Panc1 (cell line): Measurements from ENCODE around the gene ZSWIM7. TPM values are rescaled to one million over a fixed set of nuclear protein-coding genes. Genes with fewer than 3 reads are reported as not detected.
A peak's percentile ranks its signal among the peaks of the same experiment; 100 is the strongest.

ENCODE experiments used
- ATAC-seq: fragments of 200-7000 bp; cut with Tn5 transposase; 2 replicates; pipeline ENCODE4 v1.9.1; 2020; ENCODE audit warnings: mild to moderate bottlenecking, moderate library complexity
- BruUV-seq: library from RNA; stranded (reverse); fragments of 400-500 nt; replicated peaks from 2 replicates; lab custom pipeline; 2021; lab: Mats Ljungman, UMichigan
- CTCF ChIA-PET: fragments of 300-600 bp; sonication (Branson Sonifier 250); formaldehyde crosslinking; loops from one replicate; lab custom pipeline; 2022; ENCODE audit warnings: antibody characterized with exemption; lab: Charles Lee
- POLR2A ChIA-PET: fragments of 300-600 bp; sonication (Branson Sonifier 250); formaldehyde crosslinking; loops from one replicate; lab custom pipeline; 2022; ENCODE audit warnings: antibody characterized with exemption; lab: Charles Lee
- DNase-seq: peaks from one replicate; pipeline ENCODE4 v3.0.0-alpha.2; 2010; ENCODE audit warnings: low read depth, low spot score
- H3K27ac ChIP-seq: 2 replicates; pipeline ENCODE4 v1.5.1; 2011; ENCODE audit warnings: mild to moderate bottlenecking, low read length, inconsistent platforms
- H3K27me3 ChIP-seq: fragments of 200-500 bp; sonication (Bioruptor generic); 2 replicates; pipeline ENCODE4 v1.6.0; 2014; ENCODE audit warnings: low read length, inconsistent platforms; ENCODE audit not compliant: control insufficient read depth, insufficient read depth
- H3K36me3 ChIP-seq: fragments of 200-500 bp; sonication (Bioruptor generic); 2 replicates; pipeline ENCODE4 v1.5.1; 2014; ENCODE audit warnings: inconsistent platforms, mild to moderate bottlenecking, low read length, moderate library complexity; ENCODE audit not compliant: control insufficient read depth, insufficient read depth
- H3K4me1 ChIP-seq: 2 replicates; pipeline ENCODE4 v1.5.1; 2011; ENCODE audit warnings: inconsistent platforms, mild to moderate bottlenecking, low read length, moderate library complexity; ENCODE audit not compliant: control insufficient read depth, insufficient read depth
- H3K4me3 ChIP-seq, 2 experiments: 2 replicates each; pipeline ENCODE4 v1.5.1; 2011 to 2012; ENCODE audit warnings: low read depth in 2 of 2, low read length in 2 of 2, mild to moderate bottlenecking in 2 of 2, inconsistent platforms in 1 of 2, moderate library complexity in 1 of 2
- H3K9me3 ChIP-seq: fragments of 200-500 bp; sonication (Bioruptor generic); 2 replicates; pipeline ENCODE4 v1.5.1; 2014; ENCODE audit warnings: low read depth, mild to moderate bottlenecking, inconsistent platforms, low read length, moderate library complexity; ENCODE audit not compliant: control insufficient read depth, insufficient read depth
- CTCF ChIP-seq: fragments of 450-650 bp; IDR thresholded peaks from 2 replicates; pipeline ENCODE4 v1.5.1; 2017; ENCODE audit warnings: mild to moderate bottlenecking
- POLR2AphosphoS5 ChIP-seq: IDR thresholded peaks from 2 replicates; pipeline ENCODE4 v1.6.1; 2012; ENCODE audit warnings: mild to moderate bottlenecking, low read depth, low read length, moderate library complexity
- REST ChIP-seq, 2 experiments: IDR thresholded peaks; 2 replicates each; pipeline ENCODE4 v1.6.1; 2011 to 2012; ENCODE audit warnings: low read depth in 2 of 2, control low read depth in 1 of 2, low read length in 1 of 2, mild to moderate bottlenecking in 1 of 2, moderate library complexity in 1 of 2; ENCODE audit not compliant: insufficient read depth in 1 of 2
- SIN3A ChIP-seq: IDR thresholded peaks from 2 replicates; pipeline ENCODE4 v1.6.1; 2012; ENCODE audit warnings: low read depth, mild to moderate bottlenecking, low read length, moderate library complexity, borderline replicate concordance; ENCODE audit not compliant: insufficient read depth
- TCF7L2 ChIP-seq: IDR thresholded peaks from 2 replicates; pipeline ENCODE4 v1.6.1; 2011; ENCODE audit warnings: mild to moderate bottlenecking, low read depth, low read length, inconsistent platforms
- in situ Hi-C: cut with HindIII; loops from 2 replicates; pipeline ENCODE4 v1.10.0; 2016; ENCODE audit warnings: low sequenced_read_pairs, low pct_unique_long_range_greater_than_20kb
- intact Hi-C: fragments of 100-400 bp; cut with micrococcal nuclease; formaldehyde crosslinking; loops from one replicate; pipeline ENCODE4 v1.10.0; 2022; ENCODE audit not compliant: unreplicated experiment
- total RNA-seq: library from RNA; stranded (reverse); gene quantifications from one replicate; pipeline ENCODE4 v1.2.1, GENCODE V29; 2021; ENCODE audit not compliant: unreplicated experiment

Gene ZSWIM7
- total RNA-seq, 1 experiment from 2014 or later: 17.5 TPM

- CTCF ChIA-PET: no interaction called here
- no peak for TF ChIP-seq CTCF
- DNase-seq (no peak), ATAC-seq (no peak)
- H3K4me3 ChIP-seq: peak overlapping the region; percentile 67 to 96
- H3K27ac ChIP-seq: peak overlapping the region; percentile 96
- H3K36me3 ChIP-seq: no peaks in the 10 kb centered on the region; the same call in 1 of the 2 replicates
- intact Hi-C loops (loop anchor here (10.0 kb wide), 1 partner anchor 123 kb away; no protein-coding TSS in a partner anchor), in situ Hi-C loops (no loop called here)
- BruUV-seq: no TSS peak
- no peaks in the 10 kb centered on the region for H3K9me3 ChIP-seq
- peaks cover 46% of the 10 kb centered on the region for H3K4me1 ChIP-seq
- POLR2A ChIA-PET: no interaction called here
- no peaks in the 10 kb centered on the region for H3K27me3 ChIP-seq
Observed at GRCh38 chr17:15947976-15948752, 51.3 kb downstream of the ZSWIM7 start.

- peak overlapping the region; percentile 67 to 96 for H3K4me3 ChIP-seq
- in situ Hi-C loops (no loop called here), intact Hi-C loops (loop anchor here (10.0 kb wide), 1 partner anchor 122 kb away; no protein-coding TSS in a partner anchor)
- no peaks in the 10 kb centered on the region for H3K27me3 ChIP-seq
- H3K4me1 ChIP-seq: peaks cover 38% of the 10 kb centered on the region
- POLR2A ChIA-PET: no interaction called here
- CTCF ChIA-PET: interaction anchor here (0.6 kb wide), 1 partner anchor 31 kb away, joined by 4 read pairs; no protein-coding TSS in a partner anchor
- no peaks in the 10 kb centered on the region for H3K9me3 ChIP-seq
- no peak for DNase-seq
- H3K36me3 ChIP-seq: no peaks in the 10 kb centered on the region; the same call in 1 of the 2 replicates
- no peak for TF ChIP-seq REST (IDR thresholded peaks at IDR 0.05; ENCODE audit: insufficient read depth in 1 of 2, low read depth in 2 of 2, low read length in 1 of 2)
- TF ChIP-seq SIN3A: no peak
- no peak for TF ChIP-seq POLR2AphosphoS5
- no peak for TF ChIP-seq TCF7L2
- no peak for TF ChIP-seq CTCF
- ATAC-seq: no peak
- no TSS peak for BruUV-seq
- H3K27ac ChIP-seq: peak overlapping the region; percentile 96
Observed at GRCh38 chr17:15947271-15947670, 52.2 kb downstream of the ZSWIM7 start.
